ENCODE data around the gene ERBB4.

DNA sequence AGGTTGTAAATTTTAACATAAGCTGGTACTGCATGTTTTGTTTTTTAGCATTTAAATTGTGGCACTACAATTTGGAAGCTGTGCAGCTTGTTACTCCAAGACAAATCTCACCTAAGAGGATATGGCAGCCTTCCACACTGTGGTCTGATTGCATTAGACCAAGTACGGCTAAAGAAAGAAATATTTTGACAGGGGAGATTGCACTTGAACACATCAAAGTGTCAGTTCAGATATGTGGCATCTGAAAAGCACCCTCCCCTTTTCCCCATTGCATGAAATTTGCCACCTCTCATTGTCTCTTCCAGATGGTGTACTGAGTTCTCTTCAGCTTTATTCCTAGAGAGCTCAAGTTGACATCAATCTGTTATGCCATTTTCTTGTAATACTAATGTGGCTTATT, 295.9 kb downstream of the ERBB4 start:
- TF ChIP-seq JUN (IDR thresholded peaks at IDR 0.05) (no peak), RFX5 (IDR thresholded peaks at IDR 0.05) (no peak)
- TF ChIP-seq, protein P1, sequence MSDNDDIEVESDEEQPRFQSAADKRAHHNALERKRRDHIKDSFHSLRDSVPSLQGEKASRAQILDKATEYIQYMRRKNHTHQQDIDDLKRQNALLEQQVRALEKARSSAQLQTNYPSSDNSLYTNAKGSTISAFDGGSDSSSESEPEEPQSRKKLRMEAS (IDR thresholded peaks at IDR 0.05): no peak
